Measurements from ENCODE around the gene OXSR1. TPM values are rescaled to one million over a fixed set of nuclear protein-coding genes. Genes with fewer than 3 reads are reported as not detected.

The OXSR1 gene
- total RNA-seq, 4 donors from 2014 or later, result 23.9 to 35.8 (median 29.9) TPM

- TF ChIP-seq POLR2A (IDR thresholded peaks at IDR 0.05), result no peak
- TF ChIP-seq CTCF (IDR thresholded peaks at IDR 0.05), result no peak
- no peak for TF ChIP-seq EP300 (IDR thresholded peaks at IDR 0.05)
- peaks cover 0 to 32% (median 0%) of the 10 kb centered on the region in 3 donors for H3K36me3 ChIP-seq
- DNase-seq (ENCODE audit: low spot score in 2 of 2), result no peak
- H3K4me3 ChIP-seq, result no peak overlapping the region
- no peak overlapping the region for H3K27ac ChIP-seq
- WGBS, 2 donors, result 64 to 78% methylated on average over 1 of the region's 1 CpG
- H3K4me1 ChIP-seq, result peaks cover 0 to 13% (median 0%) of the 10 kb centered on the region in 4 donors
- H3K27me3 ChIP-seq, result no peaks in the 10 kb centered on the region
- H3K9me3 ChIP-seq, result no peaks in the 10 kb centered on the region
Observed at GRCh38 chr3:38257583-38257982, 92.2 kb downstream of the OXSR1 start.

DNA sequence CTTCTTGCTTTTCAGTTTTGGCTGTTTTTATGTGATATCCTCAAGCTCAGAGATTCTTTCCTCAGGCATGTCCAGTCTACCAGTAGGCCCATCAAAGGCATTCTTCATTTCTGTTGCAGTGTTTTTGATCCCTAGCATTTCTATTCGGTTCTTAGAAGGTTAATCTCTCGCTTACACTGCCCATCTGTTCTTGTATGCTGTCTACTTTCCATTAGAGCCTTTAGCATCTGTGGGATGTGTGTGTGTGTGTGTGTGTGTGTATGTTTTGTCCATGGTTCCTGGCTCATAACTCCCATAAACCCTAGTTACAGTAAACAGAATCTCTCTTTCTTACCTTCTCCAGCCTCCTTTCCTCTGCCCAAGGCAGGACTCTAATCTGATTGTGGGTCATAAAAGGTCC, 95.1 kb downstream of the OXSR1 start:
- Histone ChIP-seq H3K9me3 (no peaks in the 10 kb centered on the region), H3K4me1 (peaks cover 0 to 9% (median 0%) of the 10 kb centered on the region in 4 donors), H3K27me3 (no peaks in the 10 kb centered on the region), H3K27ac (no peak overlapping the region), H3K4me3 (no peak overlapping the region), H3K36me3 (peaks cover 0 to 9% (median 0%) of the 10 kb centered on the region in 3 donors)
- no peak for DNase-seq (ENCODE audit: low spot score in 2 of 2)
- WGBS, 2 donors, result 91% methylated on average over 2 of the region's 2 CpGs
- TF ChIP-seq POLR2A (IDR thresholded peaks at IDR 0.05) (no peak), EP300 (IDR thresholded peaks at IDR 0.05) (no peak), CTCF (IDR thresholded peaks at IDR 0.05) (no peak)

- no peak for TF ChIP-seq POLR2A (IDR thresholded peaks at IDR 0.05)
- TF ChIP-seq CTCF (IDR thresholded peaks at IDR 0.05), result no peak
- no peak for TF ChIP-seq EP300 (IDR thresholded peaks at IDR 0.05)
- Histone ChIP-seq H3K4me1 (no peaks in the 10 kb centered on the region), H3K9me3 (no peaks in the 10 kb centered on the region), H3K27me3 (no peaks in the 10 kb centered on the region), H3K36me3 (peaks cover 0 to 9% (median 0%) of the 10 kb centered on the region in 3 donors), H3K4me3 (no peak overlapping the region), H3K27ac (no peak overlapping the region)
- no peak for DNase-seq (ENCODE audit: low spot score in 2 of 2)
- 0% methylated on average over 1 of the region's 1 CpG for WGBS, 2 donors
Observed at GRCh38 chr3:38264353-38264771, 99.0 kb downstream of the OXSR1 start.

GRCh38 chr3:38264779-38265178, 99.4 kb downstream of the OXSR1 start:
- no peak for DNase-seq (ENCODE audit: low spot score in 2 of 2)
- no peak for TF ChIP-seq POLR2A (IDR thresholded peaks at IDR 0.05)
- TF ChIP-seq CTCF (IDR thresholded peaks at IDR 0.05), result no peak
- TF ChIP-seq EP300 (IDR thresholded peaks at IDR 0.05), result no peak
- 87 to 93% methylated on average over 1 of the region's 1 CpG for WGBS, 2 donors
- Histone ChIP-seq H3K4me3 (no peak overlapping the region), H3K36me3 (peaks cover 0 to 9% (median 0%) of the 10 kb centered on the region in 3 donors), H3K4me1 (no peaks in the 10 kb centered on the region), H3K27ac (no peak overlapping the region), H3K9me3 (no peaks in the 10 kb centered on the region), H3K27me3 (no peaks in the 10 kb centered on the region)

DNA sequence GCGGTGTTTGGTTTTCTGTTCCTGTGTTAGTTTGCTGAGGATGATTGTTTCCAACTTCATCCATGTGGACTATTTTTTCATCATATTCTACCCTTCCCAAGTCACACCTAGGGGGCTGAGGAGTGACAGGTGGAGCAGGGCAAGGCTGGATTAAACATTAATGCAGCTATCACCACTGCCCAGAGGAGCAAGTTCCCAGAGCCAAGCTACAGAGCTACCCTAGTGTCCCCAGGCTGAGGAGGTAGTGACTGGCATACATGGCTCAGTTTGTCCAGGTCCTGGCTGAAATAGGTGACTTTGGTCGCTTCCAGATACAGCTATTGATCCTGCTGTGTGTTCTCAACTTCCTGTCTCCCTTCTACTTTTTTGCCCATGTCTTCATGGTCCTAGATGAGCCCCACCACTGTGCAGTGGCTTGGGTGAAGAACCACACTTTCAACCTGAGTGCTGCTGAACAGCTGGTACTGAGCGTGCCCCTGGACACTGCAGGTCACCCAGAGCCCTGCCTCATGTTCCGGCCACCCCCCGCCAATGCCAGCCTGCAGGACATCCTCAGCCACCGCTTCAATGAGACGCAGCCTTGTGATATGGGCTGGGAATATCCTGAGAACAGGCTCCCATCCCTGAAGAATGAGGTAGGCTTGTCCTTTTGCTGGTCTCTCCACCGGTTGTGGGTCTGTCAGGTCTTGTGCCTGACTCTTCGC, 100.4 kb downstream of the OXSR1 start, which contains the start of gene SLC22A13:
Gene SLC22A13 (plus strand): TSS at position 209 of the 704 bp plus-strand sequence. CDS start 49 bp downstream, at position 258.
- no peak for DNase-seq (ENCODE audit: low spot score in 2 of 2)
- Histone ChIP-seq H3K4me3 (no peak within 1 kb of the TSS), H3K4me1 (no peaks in the 10 kb centered on the region), H3K27ac (no peak within 1 kb of the TSS), H3K36me3 (peaks cover 0 to 5% (median 0%) of the 10 kb centered on the region in 3 donors), H3K27me3 (no peaks in the 10 kb centered on the region), H3K9me3 (no peaks in the 10 kb centered on the region)
- 92 to 94% methylated on average over 9 of the region's 9 CpGs for WGBS, 2 donors
- TF ChIP-seq CTCF (IDR thresholded peaks at IDR 0.05) (no peak), EP300 (IDR thresholded peaks at IDR 0.05) (no peak), POLR2A (IDR thresholded peaks at IDR 0.05) (no peak)
